Colonic mucosa (tissue), 4 donors: ENCODE results near the gene MFSD11. TPM values are rescaled to one million over a fixed set of nuclear protein-coding genes. Genes with fewer than 3 reads are reported as not detected.

Source experiments
- DNase-seq: peaks from one replicate; pipeline ENCODE4 v3.0.0-alpha.2; 2020
- H3K27ac ChIP-seq: fragments of 200-600 bp; one replicate; pipeline ENCODE4 v1.8.0; 2021
- H3K27me3 ChIP-seq: fragments of 200-600 bp; one replicate; pipeline ENCODE4 v1.8.0; 2021
- H3K36me3 ChIP-seq: fragments of 200-600 bp; one replicate; pipeline ENCODE4 v1.8.0; 2021
- H3K4me1 ChIP-seq: fragments of 200-600 bp; one replicate; pipeline ENCODE4 v1.8.0; 2021; ENCODE audit warnings: mild to moderate bottlenecking
- H3K4me3 ChIP-seq: fragments of 200-600 bp; one replicate; pipeline ENCODE4 v1.8.0; 2021
- H3K9ac ChIP-seq, 2 donors: one replicate each; pipeline ENCODE4 v1.7.0; 2013; ENCODE audit warnings: control low read depth in 2 of 2, low read depth in 2 of 2, low read length in 2 of 2
- H3K9me3 ChIP-seq: fragments of 200-600 bp; one replicate; pipeline ENCODE4 v1.8.0; 2021
- intact Hi-C: fragments of 100-400 bp; cut with DNase I; formaldehyde crosslinking; loops from one replicate; pipeline ENCODE4 v1.14.1; 2022
- total RNA-seq, 2 donors: library from RNA; stranded (reverse); fragmentation: NEBNext Ultra II Directional in 1 of 2; extraction: Animal tissue kit (Norgen Biotek cat#: 25700) in 1 of 2; gene quantifications; one replicate each; pipeline ENCODE4 v1.2.1, GENCODE V29; 2021
- TF ChIP-seq, protein P1 (sequence below): fragments of 200-600 bp; IDR thresholded peaks from one replicate; pipeline ENCODE4 v1.8.0; 2022; ENCODE audit warnings: antibody characterized with exemption, mild to moderate bottlenecking
- donor health status: healthy.
- donor health status: DM: no; HTN: no; CAD: no.
- donor health status: DM: no; HTN: no; CAD: no.

MFSD11 gene
- total RNA-seq, 2 donors from 2014 or later = 24.9 to 38.9 TPM

DNA sequence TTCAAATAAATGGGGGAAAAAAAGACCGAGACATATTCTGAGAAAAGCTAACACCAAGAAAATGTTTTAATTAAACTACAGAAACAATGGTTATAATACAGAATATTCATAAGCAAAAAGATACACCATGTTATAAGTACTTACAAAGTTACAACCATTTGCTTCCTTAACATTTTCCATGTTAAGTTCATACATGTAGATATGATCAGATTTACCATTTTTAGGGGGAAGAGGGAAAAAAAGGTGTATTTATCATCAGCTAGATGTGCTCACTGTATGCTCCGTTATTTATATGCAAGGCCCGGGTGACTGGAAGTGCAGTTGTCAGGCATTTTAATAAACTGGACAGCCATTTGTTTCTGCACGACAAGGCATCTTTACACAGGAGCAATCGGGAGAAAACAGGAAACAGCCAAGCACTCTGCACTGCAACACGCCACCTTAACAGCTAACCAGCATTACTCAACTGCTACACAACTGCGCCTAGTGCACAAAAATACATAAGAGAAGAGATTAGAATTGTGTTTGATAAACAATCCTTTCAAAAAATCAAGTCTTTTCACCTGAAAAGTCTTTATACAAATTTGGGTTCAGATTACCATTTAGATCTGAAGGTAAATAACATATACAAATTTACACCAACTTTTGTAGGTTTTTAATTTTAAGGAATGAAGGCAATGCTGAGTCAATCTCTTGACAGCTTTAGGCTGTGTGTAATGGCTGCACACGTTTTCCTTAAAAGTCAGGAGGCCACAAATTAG is 3.7 kb upstream of the MFSD11 start:
- Histone ChIP-seq H3K4me3 (peak overlapping the region; percentile 79), H3K27ac (peak overlapping the region; percentile 100), H3K4me1 (peaks cover 4% of the 10 kb centered on the region), H3K27me3 (no peaks in the 10 kb centered on the region), H3K9ac (peak overlapping the region in 1 of 2 donors; percentile 91), H3K36me3 (no peaks in the 10 kb centered on the region), H3K9me3 (no peaks in the 10 kb centered on the region)
- peak; percentile 36 for DNase-seq
- intact Hi-C loops = no loop called here
- TF ChIP-seq, protein P1, sequence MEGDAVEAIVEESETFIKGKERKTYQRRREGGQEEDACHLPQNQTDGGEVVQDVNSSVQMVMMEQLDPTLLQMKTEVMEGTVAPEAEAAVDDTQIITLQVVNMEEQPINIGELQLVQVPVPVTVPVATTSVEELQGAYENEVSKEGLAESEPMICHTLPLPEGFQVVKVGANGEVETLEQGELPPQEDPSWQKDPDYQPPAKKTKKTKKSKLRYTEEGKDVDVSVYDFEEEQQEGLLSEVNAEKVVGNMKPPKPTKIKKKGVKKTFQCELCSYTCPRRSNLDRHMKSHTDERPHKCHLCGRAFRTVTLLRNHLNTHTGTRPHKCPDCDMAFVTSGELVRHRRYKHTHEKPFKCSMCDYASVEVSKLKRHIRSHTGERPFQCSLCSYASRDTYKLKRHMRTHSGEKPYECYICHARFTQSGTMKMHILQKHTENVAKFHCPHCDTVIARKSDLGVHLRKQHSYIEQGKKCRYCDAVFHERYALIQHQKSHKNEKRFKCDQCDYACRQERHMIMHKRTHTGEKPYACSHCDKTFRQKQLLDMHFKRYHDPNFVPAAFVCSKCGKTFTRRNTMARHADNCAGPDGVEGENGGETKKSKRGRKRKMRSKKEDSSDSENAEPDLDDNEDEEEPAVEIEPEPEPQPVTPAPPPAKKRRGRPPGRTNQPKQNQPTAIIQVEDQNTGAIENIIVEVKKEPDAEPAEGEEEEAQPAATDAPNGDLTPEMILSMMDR = no peak

GRCh38 chr17:76735006-76735405 is 2.9 kb upstream of the MFSD11 start:
- H3K27ac ChIP-seq = peak overlapping the region; percentile 100
- no peaks in the 10 kb centered on the region for H3K36me3 ChIP-seq
- H3K9me3 ChIP-seq = no peaks in the 10 kb centered on the region
- H3K4me3 ChIP-seq = peak overlapping the region; percentile 79
- intact Hi-C loops = no loop called here
- TF ChIP-seq, protein P1 = no peak
- H3K27me3 ChIP-seq = no peaks in the 10 kb centered on the region
- H3K4me1 ChIP-seq = peaks cover 4% of the 10 kb centered on the region
- H3K9ac ChIP-seq = peak overlapping the region in 1 of 2 donors; percentile 91
- no peak for DNase-seq

DNA sequence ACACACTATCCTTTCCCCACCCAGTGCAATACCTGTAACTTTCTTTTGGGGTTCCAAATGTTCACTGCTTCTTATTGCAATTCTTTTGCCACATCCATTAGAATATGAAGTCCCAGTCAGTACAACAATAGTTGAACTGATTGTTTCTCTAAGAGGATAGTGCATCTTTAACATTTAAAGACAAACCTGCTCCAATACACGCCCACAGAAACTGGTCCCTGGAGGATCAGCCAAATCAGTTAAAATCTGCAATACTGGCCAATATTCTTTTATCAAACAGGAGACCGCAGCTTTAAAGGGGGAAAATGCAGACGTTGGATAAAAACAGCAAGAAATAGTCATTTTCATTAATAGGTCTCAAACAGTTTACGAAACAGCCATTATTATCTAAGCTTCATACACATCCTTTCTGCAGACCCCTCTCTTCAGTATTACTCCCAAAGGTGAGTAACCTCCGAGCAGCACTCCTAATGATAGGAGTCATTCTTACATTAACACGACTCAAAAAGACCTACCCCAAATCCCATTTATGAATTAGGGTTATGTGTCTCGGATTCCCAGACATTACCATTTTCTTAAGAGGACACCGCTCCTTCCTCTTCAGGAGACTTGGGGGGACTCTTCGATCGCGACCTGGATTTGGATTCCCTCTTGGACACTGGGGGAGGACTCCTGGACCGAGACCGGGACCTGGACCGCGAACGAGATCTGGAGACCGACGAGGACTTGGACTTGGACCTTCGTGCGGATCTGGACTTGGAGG is 2.2 kb upstream of the MFSD11 start:
- H3K27ac ChIP-seq = peak overlapping the region; percentile 100
- H3K4me1 ChIP-seq = peaks cover 4% of the 10 kb centered on the region
- H3K9me3 ChIP-seq = no peaks in the 10 kb centered on the region
- no peaks in the 10 kb centered on the region for H3K36me3 ChIP-seq
- TF ChIP-seq, protein P1 = no peak
- peak overlapping the region; percentile 79 for H3K4me3 ChIP-seq
- no peak for DNase-seq
- no peaks in the 10 kb centered on the region for H3K27me3 ChIP-seq
- intact Hi-C loops = no loop called here
- peak overlapping the region; percentile 91 to 99 for H3K9ac ChIP-seq

- intact Hi-C loops = no loop called here
- Histone ChIP-seq H3K4me1 (peaks cover 4% of the 10 kb centered on the region), H3K27ac (peak overlapping the region; percentile 100), H3K27me3 (no peaks in the 10 kb centered on the region), H3K36me3 (no peaks in the 10 kb centered on the region), H3K9me3 (no peaks in the 10 kb centered on the region), H3K9ac (peak overlapping the region; percentile 91 to 99), H3K4me3 (peak overlapping the region; percentile 79)
- peak; percentile 79 for DNase-seq
- TF ChIP-seq, protein P1 = no peak
Observed at GRCh38 chr17:76736349-76737081, 1.4 kb upstream of the MFSD11 start.

DNA sequence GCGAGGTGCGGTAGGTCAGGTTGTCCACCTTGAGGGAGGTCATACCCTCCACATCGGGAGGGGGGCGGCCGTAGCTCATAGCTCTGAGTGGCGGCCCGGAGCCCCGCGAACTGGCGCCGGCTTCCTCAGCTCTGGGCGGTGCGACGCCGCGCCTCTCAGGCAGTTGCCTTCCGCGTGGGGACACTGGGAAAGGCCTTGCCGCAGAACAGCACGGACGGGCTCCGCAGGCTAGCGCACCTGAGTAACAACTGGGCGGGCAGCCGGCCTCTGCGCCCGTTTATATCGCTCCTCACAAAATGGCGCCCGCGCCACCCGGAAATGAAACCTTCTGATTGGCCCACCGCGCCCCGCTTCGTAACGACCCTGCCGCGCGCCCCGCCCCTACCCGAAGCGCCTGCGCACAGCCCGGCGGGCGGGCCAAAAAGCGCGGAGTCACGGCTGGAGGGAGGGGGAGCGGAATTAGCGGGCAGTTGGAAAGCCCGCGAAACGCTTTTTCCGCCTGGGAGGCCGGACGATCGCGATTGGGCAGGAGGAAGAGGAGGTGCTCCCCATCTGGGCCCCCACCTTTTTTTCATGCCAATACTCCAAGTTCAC is 740 bp upstream of the MFSD11 start, which contains the start of gene SRSF2:
Gene SRSF2 (minus strand): TSS at position 250 of the 594 bp plus-strand sequence. CDS start 171 bp downstream, at position 79.
- peak within 1 kb of the TSS; percentile 79 for H3K4me3 ChIP-seq
- H3K27me3 ChIP-seq = no peaks in the 10 kb centered on the region
- peaks cover 4% of the 10 kb centered on the region for H3K4me1 ChIP-seq
- H3K36me3 ChIP-seq = no peaks in the 10 kb centered on the region
- H3K9me3 ChIP-seq = no peaks in the 10 kb centered on the region
- DNase-seq = peak; percentile 98
- intact Hi-C loops = no loop called here
- TF ChIP-seq, protein P1 = no peak
- peak within 1 kb of the TSS; percentile 100 for H3K27ac ChIP-seq
- H3K9ac ChIP-seq = peak within 1 kb of the TSS; percentile 91 to 99
